Measurements from ENCODE around the gene WWP2.

WWP2 gene

DNA sequence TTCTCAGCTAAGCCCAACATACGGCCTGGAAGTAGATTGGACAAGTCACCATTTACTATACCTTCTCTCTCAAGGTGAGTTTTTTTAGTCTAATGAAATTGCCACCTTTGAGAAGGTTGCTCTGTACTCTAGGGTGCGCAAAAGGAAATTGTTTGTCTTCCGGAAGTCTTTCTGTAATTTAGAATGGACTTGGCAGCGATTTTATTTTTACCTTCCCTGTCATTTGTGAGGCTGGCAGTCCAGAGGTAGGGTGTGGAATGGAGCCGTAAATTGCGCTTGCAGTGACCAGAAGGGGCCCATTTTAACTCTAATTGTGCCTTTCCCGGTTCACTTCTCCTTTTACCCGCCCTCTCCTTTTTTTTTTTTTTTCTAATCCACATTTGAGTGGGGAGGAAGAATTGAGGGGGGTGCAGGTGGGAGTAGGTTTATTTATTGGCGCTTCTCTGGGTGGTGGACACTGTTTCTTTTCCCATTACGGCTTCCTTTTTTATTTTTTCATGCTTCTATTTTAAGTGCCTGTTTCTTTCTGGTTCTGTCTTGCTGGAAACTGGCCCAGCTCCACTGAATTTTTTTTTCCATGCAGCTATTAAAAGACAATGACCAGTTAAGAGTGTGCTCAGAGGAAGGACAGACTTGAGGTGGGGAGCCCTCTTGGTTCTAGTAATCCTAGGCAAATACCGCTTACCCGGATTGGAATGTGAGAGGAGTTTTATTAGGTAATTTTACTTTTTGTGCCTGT is 99.3 kb downstream of the WWP2 start:
- peaks cover 8% of the 10 kb centered on the region for H3K4me1 Mint-ChIP-seq (ENCODE audit: low read depth)
- no peaks in the 10 kb centered on the region for H3K9me3 Mint-ChIP-seq
- H3K4me3 Mint-ChIP-seq = no peak overlapping the region
- peaks cover 17% of the 10 kb centered on the region for H3K36me3 Mint-ChIP-seq (ENCODE audit: low read depth)
- no peaks in the 10 kb centered on the region for H3K27me3 Mint-ChIP-seq
- H3K27ac Mint-ChIP-seq = no peak overlapping the region

- Mint-ChIP-seq H3K27me3 (no peaks in the 10 kb centered on the region), H3K9me3 (no peaks in the 10 kb centered on the region), H3K36me3 (ENCODE audit: low read depth) (peaks cover 8% of the 10 kb centered on the region), H3K4me1 (ENCODE audit: low read depth) (peaks cover under 1% of the 10 kb centered on the region), H3K27ac (no peak overlapping the region), H3K4me3 (no peak overlapping the region)
Observed at GRCh38 chr16:69863401-69864281, 101.5 kb downstream of the WWP2 start.

- no peaks in the 10 kb centered on the region for H3K4me1 Mint-ChIP-seq (ENCODE audit: low read depth)
- no peak overlapping the region for H3K4me3 Mint-ChIP-seq
- no peaks in the 10 kb centered on the region for H3K9me3 Mint-ChIP-seq
- no peaks in the 10 kb centered on the region for H3K27me3 Mint-ChIP-seq
- peak overlapping the region; percentile 32 for H3K27ac Mint-ChIP-seq
- peaks cover 6% of the 10 kb centered on the region for H3K36me3 Mint-ChIP-seq (ENCODE audit: low read depth)
Observed at GRCh38 chr16:69865701-69866100, 103.6 kb downstream of the WWP2 start.

DNA sequence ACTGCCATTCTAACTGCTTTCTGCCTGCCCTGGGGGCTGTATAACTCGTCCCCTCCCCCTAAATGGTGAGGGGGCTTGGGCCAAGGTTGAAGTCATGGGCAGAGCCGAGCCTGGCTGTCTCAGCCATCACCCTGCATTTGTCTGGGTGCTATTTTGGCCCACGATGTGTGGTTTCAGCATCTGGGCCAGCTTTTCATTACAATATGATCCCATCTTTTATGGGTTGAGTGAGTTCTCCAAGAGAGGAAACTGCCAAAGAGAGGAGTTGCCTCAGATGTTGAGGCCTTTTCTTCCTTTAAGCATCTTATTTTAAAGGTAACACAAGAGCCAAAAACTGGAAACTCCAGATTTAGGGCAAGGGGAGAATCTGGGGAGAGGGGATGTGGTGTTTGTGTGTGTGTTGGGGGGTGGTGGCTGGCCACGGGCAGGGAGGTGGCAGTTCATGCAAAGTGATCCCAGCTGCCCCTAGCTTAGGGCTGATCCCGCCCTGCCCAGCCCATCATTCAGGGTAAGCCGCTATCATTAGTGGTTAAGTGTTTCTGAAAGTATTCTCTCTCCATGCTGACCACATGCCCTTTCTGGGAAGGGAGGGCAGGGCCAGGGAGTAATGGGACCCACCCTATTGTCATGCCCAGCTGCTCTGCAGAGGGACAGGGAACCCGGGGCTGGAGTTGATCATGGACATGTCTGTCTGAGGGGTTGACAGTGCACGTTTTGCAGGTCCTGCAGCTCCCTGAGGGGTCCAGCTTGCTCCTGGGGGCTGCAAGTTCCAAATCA is 105.8 kb downstream of the WWP2 start:
- Mint-ChIP-seq H3K27ac (no peak overlapping the region), H3K36me3 (ENCODE audit: low read depth) (peaks cover 23% of the 10 kb centered on the region), H3K9me3 (no peaks in the 10 kb centered on the region), H3K27me3 (no peaks in the 10 kb centered on the region), H3K4me3 (no peak overlapping the region), H3K4me1 (ENCODE audit: low read depth) (no peaks in the 10 kb centered on the region)

DNA sequence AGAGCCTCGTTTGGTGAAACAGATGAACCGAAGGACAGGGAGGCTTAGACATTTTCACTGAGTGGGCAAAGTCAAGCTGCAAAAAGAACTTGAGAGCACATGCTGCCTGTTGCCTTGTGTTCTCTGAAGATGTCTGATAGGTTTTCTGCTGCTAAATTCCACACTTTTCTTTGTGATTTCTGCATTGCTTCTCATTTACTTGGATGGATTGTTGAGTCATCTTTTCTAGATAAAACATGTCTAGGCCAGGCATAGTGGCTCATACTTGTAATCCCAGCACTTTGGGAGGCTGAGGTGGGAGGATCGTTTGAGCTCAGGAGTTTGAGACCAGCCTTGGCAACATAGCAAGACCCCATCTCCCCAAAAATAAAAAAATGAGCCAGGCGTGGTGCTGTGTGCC is 108.6 kb downstream of the WWP2 start:
- Mint-ChIP-seq H3K27ac (no peak overlapping the region), H3K4me3 (no peak overlapping the region), H3K27me3 (no peaks in the 10 kb centered on the region), H3K4me1 (ENCODE audit: low read depth) (no peaks in the 10 kb centered on the region), H3K36me3 (ENCODE audit: low read depth) (peaks cover 38% of the 10 kb centered on the region), H3K9me3 (no peaks in the 10 kb centered on the region)

GRCh38 chr16:69871708-69872107 is 109.6 kb downstream of the WWP2 start:
- no peaks in the 10 kb centered on the region for H3K9me3 Mint-ChIP-seq
- no peaks in the 10 kb centered on the region for H3K27me3 Mint-ChIP-seq
- no peak overlapping the region for H3K4me3 Mint-ChIP-seq
- no peak overlapping the region for H3K27ac Mint-ChIP-seq
- peaks cover 47% of the 10 kb centered on the region for H3K36me3 Mint-ChIP-seq (ENCODE audit: low read depth)
- no peaks in the 10 kb centered on the region for H3K4me1 Mint-ChIP-seq (ENCODE audit: low read depth)

GRCh38 chr16:69872888-69873287 is 110.8 kb downstream of the WWP2 start:
- no peaks in the 10 kb centered on the region for H3K4me1 Mint-ChIP-seq (ENCODE audit: low read depth)
- H3K9me3 Mint-ChIP-seq = no peaks in the 10 kb centered on the region
- H3K4me3 Mint-ChIP-seq = no peak overlapping the region
- H3K36me3 Mint-ChIP-seq (ENCODE audit: low read depth) = peaks cover 52% of the 10 kb centered on the region
- H3K27me3 Mint-ChIP-seq = no peaks in the 10 kb centered on the region
- H3K27ac Mint-ChIP-seq = no peak overlapping the region

GRCh38 chr16:69873783-69874182 is 111.7 kb downstream of the WWP2 start:
- H3K9me3 Mint-ChIP-seq = no peaks in the 10 kb centered on the region

GRCh38 chr16:69874271-69874670 is 112.1 kb downstream of the WWP2 start:
- H3K36me3 Mint-ChIP-seq (ENCODE audit: low read depth) = peaks cover 61% of the 10 kb centered on the region
- H3K27me3 Mint-ChIP-seq = no peaks in the 10 kb centered on the region
- H3K9me3 Mint-ChIP-seq = no peaks in the 10 kb centered on the region
- no peak overlapping the region for H3K27ac Mint-ChIP-seq
- H3K4me1 Mint-ChIP-seq (ENCODE audit: low read depth) = no peaks in the 10 kb centered on the region
- H3K4me3 Mint-ChIP-seq = no peak overlapping the region

More at GRCh38 chr16:69873783-69874182, 111.7 kb downstream of the WWP2 start:
- Mint-ChIP-seq H3K4me1 (ENCODE audit: low read depth) (no peaks in the 10 kb centered on the region), H3K4me3 (no peak overlapping the region), H3K36me3 (ENCODE audit: low read depth) (peaks cover 56% of the 10 kb centered on the region), H3K27me3 (no peaks in the 10 kb centered on the region), H3K27ac (no peak overlapping the region)

- Mint-ChIP-seq H3K27ac (no peak overlapping the region), H3K9me3 (no peaks in the 10 kb centered on the region), H3K4me1 (ENCODE audit: low read depth) (no peaks in the 10 kb centered on the region), H3K27me3 (no peaks in the 10 kb centered on the region), H3K4me3 (no peak overlapping the region), H3K36me3 (ENCODE audit: low read depth) (peaks cover 39% of the 10 kb centered on the region)
Observed at GRCh38 chr16:69880640-69881133, 118.6 kb downstream of the WWP2 start.

- H3K27ac Mint-ChIP-seq = no peak overlapping the region
- no peaks in the 10 kb centered on the region for H3K9me3 Mint-ChIP-seq
- no peak overlapping the region for H3K4me3 Mint-ChIP-seq
- no peaks in the 10 kb centered on the region for H3K27me3 Mint-ChIP-seq
- H3K36me3 Mint-ChIP-seq (ENCODE audit: low read depth) = peaks cover 36% of the 10 kb centered on the region
- no peaks in the 10 kb centered on the region for H3K4me1 Mint-ChIP-seq (ENCODE audit: low read depth)
Observed at GRCh38 chr16:69881141-69881540, 119.0 kb downstream of the WWP2 start.

DNA sequence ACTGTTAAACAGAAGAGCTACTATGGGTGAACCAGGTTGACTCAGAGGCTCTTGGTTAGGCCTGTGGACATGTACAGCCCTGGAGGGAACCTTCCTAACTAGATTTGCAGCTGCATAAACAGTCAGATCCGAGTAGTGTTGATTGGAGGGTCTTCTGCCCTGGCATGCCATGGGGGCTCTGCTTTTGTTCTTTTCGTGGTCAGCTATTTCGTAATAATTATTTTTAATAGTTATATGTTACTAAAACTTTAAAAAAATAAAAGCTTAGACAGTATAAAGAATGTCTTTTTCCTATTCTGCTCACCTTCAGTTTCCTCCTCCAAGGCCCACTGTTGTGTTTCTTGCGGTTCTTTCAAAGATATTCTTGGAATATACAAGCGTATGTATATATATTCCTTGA is 121.6 kb downstream of the WWP2 start:
- H3K4me1 Mint-ChIP-seq (ENCODE audit: low read depth) = no peaks in the 10 kb centered on the region
- H3K27ac Mint-ChIP-seq = no peak overlapping the region
- no peaks in the 10 kb centered on the region for H3K27me3 Mint-ChIP-seq
- H3K36me3 Mint-ChIP-seq (ENCODE audit: low read depth) = peaks cover 27% of the 10 kb centered on the region
- H3K4me3 Mint-ChIP-seq = no peak overlapping the region
- H3K9me3 Mint-ChIP-seq = no peaks in the 10 kb centered on the region

DNA sequence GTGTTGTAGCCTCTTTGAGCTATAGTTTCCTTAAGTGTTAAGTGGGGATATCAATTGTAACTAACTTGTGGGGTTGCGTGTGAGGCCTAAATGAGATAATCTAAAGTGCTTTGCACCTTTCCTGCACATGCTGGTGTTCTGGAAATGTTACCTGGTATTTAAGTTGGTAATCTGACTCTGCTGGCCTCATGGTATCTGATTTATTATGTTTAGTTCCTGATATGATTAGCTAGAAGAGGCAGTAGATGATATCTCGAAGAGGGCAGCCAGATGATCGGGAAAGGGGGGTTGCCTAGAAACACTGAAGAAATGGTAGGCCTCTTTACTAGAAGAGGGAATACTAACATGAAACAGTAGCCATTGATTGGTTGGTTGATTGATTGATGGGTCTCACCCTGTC is 123.6 kb downstream of the WWP2 start:
- peaks cover 14% of the 10 kb centered on the region for H3K4me1 Mint-ChIP-seq (ENCODE audit: low read depth)
- no peaks in the 10 kb centered on the region for H3K27me3 Mint-ChIP-seq

DNA sequence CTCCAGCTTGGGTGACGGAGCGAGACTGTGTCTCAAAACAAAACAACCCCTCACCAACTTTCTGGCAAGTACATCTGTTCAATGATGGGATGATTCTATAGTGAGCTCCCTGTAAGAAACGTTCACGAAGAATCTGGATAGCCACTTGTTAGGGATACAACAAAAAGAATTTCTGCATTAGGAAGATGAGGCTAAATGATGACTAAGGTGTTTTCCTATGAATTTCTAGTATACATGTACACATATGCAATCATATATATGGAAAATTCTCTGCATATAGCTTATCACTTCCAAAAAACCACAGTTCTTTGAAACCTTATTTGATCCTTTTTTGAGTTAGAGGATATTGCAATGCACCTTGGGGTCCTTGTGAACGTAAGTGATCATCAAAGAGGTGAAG is 124.6 kb downstream of the WWP2 start:
- Mint-ChIP-seq H3K4me1 (ENCODE audit: low read depth) (peaks cover 14% of the 10 kb centered on the region), H3K9me3 (no peaks in the 10 kb centered on the region), H3K4me3 (no peak overlapping the region), H3K27me3 (no peaks in the 10 kb centered on the region), H3K36me3 (ENCODE audit: low read depth) (peaks cover 25% of the 10 kb centered on the region), H3K27ac (no peak overlapping the region)

More for the DNA sequence above, 123.6 kb downstream of the WWP2 start:
- Mint-ChIP-seq H3K4me3 (no peak overlapping the region), H3K27ac (no peak overlapping the region), H3K9me3 (no peaks in the 10 kb centered on the region), H3K36me3 (ENCODE audit: low read depth) (peaks cover 25% of the 10 kb centered on the region)

Measured in stimulated activated naive CD8-positive, alpha-beta T cell treated with anti-CD3 and anti-CD28 coated beads, Interleukin-15, Interleukin-2, amounts not matched to agents 100 ng/mL and 50 ng/mL, for 24 hours (primary cell).